NCI-H1417 (cell line): Measurements from ENCODE around the gene ATP8B3.

Source experiments
- DNase-seq, 3 experiments: peaks; one replicate each; lab custom pipeline; 2025; lab: John Stamatoyannopoulos, UW

ATP8B3 gene

GRCh38 chr19:1851654-1852580 lies 39.8 kb upstream of the ATP8B3 start:
- peak in 2 of 3 experiments; percentile 75 to 82 for DNase-seq

DNA sequence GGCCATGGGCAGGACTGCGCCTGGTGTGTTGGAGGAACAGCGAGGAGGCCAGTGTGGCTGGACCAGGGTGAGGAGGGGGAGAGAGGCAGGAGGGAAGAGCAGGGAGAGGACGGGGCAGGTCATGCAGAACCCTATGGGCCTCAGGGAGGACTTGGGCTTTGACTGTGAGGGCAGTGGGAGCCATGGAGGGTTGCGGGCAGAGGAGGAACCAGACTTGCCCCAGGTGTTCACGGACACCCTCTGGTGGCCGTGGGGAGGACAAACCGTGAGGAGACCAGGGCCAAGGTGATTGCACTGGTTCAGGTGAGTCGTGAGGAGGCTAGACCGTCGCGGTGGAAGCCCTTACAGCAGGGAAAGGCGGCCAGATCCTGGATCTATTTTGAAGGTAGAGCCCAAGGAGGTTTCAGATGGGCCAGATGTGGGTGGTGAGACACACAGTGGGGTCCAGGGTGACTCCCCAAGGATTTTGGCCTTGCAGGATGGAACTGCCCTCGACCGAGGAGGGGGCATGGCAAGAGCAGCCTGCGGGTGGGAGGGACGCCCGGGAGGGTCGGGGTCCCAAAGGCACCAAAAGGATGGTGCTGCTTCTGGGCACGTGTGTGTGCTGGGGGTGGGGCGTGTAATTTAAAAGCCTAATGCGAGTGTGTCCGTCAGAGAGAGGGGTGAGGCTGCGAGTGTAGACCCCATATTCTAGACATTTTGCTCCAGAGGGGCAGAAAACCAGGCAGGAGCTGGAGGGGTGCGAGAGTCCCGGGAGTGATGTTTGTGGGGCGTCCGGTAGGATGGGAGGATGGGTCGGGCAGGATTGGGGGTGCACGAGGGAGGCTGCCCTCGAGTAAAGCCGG lies 39.0 kb upstream of the ATP8B3 start:
- no peak for DNase-seq

DNA sequence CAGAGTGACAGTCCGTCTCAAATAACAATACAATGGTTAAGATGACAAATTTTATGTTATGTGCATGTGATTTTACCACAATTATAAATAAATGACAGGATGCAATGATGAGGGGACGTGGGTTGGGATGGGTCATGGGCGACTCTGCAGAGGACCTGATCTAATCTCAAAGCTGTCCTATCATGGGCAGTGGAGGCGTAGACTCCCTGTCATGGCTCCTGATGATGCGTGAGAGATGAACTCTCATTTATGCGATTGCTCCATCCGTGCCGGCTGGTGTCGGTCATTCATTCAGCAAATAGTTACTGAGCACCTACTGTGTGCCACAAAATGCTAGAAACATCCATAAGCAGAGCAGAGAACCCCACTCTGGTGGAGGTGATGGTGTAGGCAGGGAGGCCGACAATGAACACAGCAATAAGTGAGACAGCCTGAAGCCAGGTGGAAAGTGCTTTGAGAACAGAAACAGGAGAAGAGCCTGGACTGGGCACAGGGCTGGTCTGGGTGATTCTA lies 37.9 kb upstream of the ATP8B3 start:
- DNase-seq, result no peak

DNA sequence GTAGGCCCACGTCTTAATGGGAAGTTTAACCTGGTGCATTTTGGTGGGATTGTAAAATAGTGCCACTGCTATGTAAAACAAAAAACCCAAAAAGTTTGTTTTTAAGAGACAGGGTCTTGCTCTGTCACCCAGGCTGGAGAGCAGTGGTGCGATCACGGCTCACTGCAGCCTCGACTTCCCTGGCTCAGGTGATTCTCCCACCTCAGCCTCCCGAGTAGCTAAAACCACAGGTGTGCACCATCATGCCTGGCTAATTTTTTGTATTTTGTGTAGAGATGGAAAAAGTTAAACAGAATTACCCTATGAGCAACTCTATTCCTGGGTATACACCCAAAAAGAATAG lies 37.0 kb upstream of the ATP8B3 start:
- no peak for DNase-seq

GRCh38 chr19:1848399-1849131 lies 36.5 kb upstream of the ATP8B3 start, which contains the start of gene REXO1:
REXO1 (minus strand) TSS chr19:1848483; CDS start chr19:1848358, 125 bp downstream.
- DNase-seq, result peak; percentile 98 to 99 (median 99)

DNA sequence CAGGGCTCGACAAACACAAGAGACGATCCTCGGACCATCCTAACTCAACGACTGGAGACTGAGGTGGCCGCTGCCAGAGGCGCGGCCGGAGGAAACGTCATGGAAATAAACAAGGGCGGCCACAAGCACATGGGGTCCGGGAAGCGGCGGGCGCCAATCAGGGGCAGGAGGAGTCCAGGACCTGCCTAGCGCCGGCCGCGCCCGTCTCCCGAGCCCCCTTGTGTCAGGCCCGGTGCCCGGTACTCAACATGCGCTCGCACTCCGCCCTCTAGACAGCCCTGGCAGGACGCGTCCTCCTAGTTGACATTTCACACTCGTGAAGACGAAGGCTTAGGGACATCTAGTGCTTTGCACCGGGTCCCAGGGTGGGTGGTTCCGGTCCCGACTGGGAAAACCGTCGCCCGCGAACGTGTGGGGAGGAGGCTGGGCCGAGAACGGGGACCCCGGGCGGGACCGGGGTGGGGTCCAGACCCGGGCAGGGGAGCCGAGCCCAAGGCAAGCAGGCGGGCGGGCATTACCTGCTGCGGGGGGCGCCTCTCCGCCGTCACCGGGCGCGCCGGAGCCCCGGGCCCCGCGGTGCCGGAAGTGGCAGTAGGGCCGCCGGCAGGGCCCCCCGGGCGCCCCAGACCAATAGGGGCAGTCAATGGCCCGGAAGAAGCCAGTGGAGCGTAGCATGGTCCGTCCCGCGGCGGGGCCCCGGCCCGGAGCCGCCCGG lies 35.8 kb upstream of the ATP8B3 start:
- DNase-seq, result peak in 1 of 3 experiments; percentile 40

DNA sequence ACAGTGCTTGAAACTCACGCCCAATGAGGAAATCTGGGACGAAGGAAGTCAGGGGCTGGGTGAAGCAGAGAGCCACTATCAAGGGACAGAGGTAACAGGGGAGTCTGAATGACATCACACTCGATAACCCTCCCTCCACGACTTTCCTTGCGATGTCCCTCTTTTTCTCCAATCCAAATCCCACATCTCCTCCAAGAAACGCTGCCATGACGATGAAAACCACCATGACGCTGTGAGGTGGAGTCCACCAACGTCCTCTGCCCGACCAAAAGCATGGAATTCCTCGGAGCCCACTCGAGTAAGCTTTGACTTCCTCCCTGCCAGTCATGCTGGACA lies 35.2 kb upstream of the ATP8B3 start:
- no peak for DNase-seq

GRCh38 chr19:1846517-1847204 lies 34.6 kb upstream of the ATP8B3 start:
- DNase-seq, result no peak

- no peak for DNase-seq
These were observed 33.6 kb upstream of the ATP8B3 start for GRCh38 chr19:1845642-1846041.

GRCh38 chr19:1845125-1845515 lies 33.0 kb upstream of the ATP8B3 start:
- no peak for DNase-seq

DNA sequence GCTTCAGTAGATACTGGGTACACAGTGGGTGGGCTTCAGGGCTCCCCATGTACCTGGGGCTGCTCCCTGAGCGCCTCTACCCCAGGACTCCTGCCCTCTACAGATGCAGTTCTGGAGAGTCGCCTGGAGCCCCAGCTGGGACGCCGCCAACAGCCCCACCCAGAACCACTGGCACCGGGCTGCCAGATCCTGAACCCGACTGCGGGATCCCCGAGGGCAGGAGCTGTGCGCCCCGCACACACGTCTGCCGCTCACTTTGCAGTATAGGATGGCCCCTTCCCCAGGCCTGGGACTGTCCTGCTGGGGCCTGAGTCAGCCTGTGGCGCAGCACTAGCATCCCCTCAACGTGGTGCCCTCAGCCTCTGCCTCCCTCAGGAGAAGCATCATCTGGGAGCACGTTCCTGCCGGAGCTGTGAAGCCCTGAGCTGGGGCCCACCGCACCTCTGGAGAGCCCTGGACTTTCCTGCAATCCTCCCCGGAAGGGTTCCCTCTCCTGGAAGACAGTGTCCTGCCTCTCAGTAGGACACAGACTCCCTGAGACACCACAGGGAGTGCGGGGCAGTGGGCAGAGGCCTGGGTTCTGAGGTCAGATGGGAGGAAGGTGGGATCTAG lies 32.5 kb upstream of the ATP8B3 start:
- DNase-seq, result no peak

DNA sequence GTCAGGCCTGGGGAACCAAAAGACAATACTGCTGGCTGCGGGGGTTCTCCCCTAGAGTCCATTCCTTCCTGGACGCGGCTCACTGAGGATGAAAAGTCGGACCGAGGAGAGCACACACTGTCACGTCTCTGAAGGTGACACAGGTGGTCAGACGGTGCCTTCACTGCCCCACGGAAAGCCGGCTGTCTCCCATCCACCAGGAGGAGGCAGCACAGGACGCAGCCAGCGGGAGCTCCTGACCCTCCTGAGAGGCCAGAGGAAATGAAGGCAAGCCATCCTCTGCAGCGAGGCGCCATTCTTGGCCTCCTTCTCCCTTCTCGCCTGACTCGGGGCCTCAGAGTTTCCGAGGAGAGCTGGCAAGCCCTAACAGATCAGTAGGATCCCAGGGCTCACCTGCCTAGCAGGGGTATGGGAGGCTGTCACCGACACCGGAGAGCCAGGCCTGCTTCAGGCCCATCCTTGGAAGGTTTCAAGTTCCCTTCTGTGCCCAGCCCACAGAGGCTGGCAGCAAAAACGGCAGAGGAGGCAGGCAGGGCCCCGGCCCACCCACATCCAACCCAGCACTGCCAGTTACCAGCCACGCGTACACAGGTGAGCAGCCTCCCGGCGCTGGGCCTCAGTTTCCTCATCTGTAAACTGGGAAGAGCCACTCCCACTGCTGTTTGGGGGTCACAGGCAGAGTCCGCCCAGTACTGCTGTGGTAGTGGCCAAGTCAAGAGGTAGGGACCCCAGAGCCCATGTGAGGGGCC lies 31.7 kb upstream of the ATP8B3 start:
- DNase-seq, result no peak

GRCh38 chr19:1843116-1843515 lies 31.0 kb upstream of the ATP8B3 start:
- DNase-seq, result no peak

DNA sequence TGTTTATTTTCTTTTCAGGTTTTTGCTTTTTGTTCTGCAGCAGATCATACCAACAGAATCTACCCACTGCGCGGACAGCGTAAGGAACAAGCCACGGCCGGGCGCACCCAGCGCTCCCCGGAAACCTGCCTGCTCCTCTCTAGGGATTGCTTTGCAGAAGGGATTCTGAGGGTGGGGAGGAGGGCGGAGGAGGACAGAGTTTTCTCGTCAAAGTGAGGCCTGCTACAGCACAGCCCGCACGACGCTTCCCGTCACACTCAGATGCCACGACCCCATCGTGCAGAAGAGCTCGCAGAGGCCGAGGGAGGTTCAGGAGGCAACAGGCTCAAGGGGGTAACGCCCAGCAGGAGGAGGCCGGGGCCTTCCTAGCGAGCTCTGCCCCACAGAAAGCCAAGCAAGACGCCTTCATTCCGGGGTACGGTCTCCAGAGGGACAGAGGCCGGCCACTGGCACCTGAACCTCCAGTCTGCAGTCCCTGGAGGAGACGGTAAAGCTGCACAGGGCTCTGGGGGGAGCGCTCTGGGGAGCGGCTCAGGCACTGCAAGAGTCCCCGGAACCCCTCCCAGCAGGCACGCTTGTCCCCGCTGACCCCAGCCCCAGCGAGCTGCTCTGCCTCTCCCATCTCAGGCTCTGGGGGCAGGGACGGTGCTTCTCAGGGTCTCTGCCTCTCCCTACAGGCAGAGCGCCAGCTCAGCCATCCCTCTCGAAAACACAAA lies 29.3 kb upstream of the ATP8B3 start:
- DNase-seq, result no peak

GRCh38 chr19:1840541-1841115 lies 28.6 kb upstream of the ATP8B3 start:
- DNase-seq, result no peak

DNA sequence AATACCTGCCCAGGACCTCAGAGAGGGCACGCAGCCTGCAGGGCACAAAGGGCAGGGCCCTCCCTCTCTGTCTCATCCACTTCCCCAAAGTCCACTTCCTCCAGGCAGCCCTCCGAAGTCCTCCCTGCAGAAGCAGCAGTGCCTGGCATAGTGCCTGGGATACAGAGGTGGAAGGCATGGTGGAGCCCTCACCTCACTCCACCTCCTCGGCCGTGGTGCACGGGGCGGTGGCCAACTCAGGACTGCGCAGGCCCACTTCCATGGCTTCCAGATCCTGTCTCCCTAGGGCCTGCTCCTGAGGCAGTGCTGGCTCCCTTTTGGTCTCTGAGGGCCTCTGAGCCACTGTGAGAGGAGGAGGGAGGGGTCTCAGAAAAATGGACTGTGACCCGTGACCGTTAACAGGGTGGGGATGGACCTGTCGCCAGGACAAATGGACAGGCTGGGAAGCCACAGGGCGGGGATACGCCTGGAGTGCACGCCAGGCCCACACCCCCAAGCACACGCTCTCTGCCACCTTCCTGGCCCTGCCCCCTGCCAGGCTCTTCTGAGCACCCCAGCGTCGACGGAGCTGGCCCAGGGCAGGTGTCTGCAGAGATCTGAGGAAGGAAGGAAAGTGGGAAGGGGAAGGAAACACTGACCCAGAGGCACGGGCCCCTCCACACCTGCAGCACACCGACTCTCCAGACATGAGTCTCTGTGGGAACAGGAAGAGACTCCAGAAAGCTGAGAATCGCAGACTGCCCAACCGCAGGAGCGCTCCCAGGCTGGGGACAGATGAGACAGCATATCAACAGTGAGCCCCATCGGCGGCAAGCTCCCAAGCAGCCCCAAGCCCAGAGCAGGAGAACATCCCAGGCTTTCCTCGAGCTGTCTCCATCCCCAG lies 27.8 kb upstream of the ATP8B3 start:
- no peak for DNase-seq

DNA sequence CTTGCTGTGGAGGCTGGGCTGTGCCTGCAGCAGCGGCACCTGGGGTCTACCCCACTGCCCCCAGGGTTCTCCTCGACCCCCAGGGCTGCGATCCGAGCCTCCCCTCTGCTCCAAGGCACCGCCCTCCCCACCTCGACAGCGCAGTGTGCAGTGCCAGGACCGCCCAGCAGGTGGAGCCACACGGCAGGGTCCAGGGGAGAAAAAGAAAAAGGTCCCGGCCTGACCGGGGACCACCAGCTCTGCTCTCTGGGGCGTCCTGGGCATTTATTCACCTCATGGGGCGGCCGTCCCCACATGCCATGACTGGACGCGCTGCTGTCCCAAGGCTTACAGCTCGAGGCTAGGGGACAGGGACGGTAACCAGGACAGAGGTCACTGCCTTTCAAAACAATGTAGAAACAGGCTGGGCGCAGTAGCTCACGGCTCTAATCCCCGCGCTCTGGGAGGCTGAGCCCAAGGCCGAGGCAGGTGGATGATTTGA lies 25.6 kb upstream of the ATP8B3 start:
- peak in 1 of 3 experiments; percentile 4 for DNase-seq

GRCh38 chr19:1837222-1837565 lies 25.1 kb upstream of the ATP8B3 start:
- DNase-seq, result no peak
